T-helper 2 cell treated with Interferon-gamma antibody and Interleukin-4, amounts not matched to agents 5 μg/mL and 100 μg/mL, for 36 hours (primary cell): ENCODE data around the gene GLUD1.
"Not testable (repeated sequence)": the region's sequence is repeated elsewhere in the genome, so short reads cannot be mapped to it uniquely, and the experiment has no call there.

Source experiments
- DNase-seq: peaks from one replicate; pipeline ENCODE4 v3.0.0; 2021; ENCODE audit warnings: low spot score
- H3K27ac Mint-ChIP-seq: one replicate; pipeline ENCODE4 v1.8.0; 2021; ENCODE audit warnings: mild to moderate bottlenecking, mixed read lengths
- H3K27me3 Mint-ChIP-seq: one replicate; pipeline ENCODE4 v1.8.0; 2021; ENCODE audit warnings: low read depth, mixed read lengths
- H3K36me3 Mint-ChIP-seq: one replicate; pipeline ENCODE4 v1.8.0; 2021; ENCODE audit warnings: low read depth, mixed read lengths
- H3K4me1 Mint-ChIP-seq: one replicate; pipeline ENCODE4 v1.8.0; 2021; ENCODE audit warnings: low read depth, mixed read lengths
- H3K4me3 Mint-ChIP-seq: one replicate; pipeline ENCODE4 v1.8.0; 2022; ENCODE audit warnings: mild to moderate bottlenecking, moderate library complexity, mixed read lengths
- H3K9me3 Mint-ChIP-seq: one replicate; pipeline ENCODE4 v1.8.0; 2021; ENCODE audit warnings: mixed read lengths

GLUD1 gene

DNA sequence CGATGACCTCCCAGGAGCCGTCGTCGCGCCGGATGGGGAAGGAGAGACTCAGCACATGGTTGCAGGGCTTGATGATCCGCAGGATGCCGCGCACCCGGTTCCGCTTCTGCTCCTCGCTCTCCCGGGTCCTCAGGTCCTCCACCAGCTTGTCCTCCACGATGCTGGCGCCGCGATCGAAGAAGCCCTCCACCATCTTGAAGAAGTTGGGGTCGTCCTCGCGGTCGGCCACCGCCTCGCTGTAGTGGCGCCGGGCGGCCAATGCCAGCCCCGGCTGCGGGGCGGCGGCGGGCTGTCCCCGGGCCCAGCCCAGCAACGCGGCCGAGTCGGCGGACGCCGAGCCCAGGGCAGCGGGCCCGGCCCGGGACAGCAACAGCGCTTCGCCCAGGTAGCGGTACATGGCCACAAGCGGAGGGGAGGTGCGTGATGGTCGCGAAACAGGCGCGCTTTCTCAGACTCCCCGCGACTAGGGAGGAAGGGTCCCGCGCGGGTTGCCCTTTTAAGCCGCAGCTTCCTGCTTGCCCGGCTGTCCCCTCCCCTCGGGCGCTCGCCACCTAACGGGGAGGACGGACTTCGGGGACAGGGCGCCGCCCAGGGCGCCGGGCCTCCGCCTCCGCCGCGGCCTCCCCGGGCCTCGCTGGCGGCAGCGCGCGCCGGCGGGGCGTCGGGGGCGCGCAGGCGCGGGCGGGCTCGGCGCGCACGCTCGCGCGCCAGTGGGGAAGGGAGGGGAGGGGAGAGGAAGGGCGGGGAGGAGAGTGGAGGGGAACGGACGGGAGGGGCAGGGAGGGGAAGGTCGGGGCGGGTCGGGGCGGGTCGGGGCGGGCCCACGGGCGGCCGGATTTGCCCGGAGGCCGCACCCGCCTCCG is at the start of gene GLUD1, which contains the start of gene SHLD2:
Gene GLUD1, minus strand, starts transcription at position 471 of the 863 bp plus-strand sequence. Its CDS starts 74 bp downstream, at position 397.
Gene SHLD2, plus strand, starts transcription at position 834 of the 863 bp plus-strand sequence. CDS start 56,149 bp downstream, outside the sequence.
- peaks cover 42% of the 10 kb centered on the region for H3K4me1 Mint-ChIP-seq
- peaks cover 22% of the 10 kb centered on the region for H3K36me3 Mint-ChIP-seq
- peak within 1 kb of the TSS; percentile 98 for H3K4me3 Mint-ChIP-seq
- no peaks in the 10 kb centered on the region for H3K27me3 Mint-ChIP-seq
- no peaks in the 10 kb centered on the region for H3K9me3 Mint-ChIP-seq
- H3K27ac Mint-ChIP-seq: peak within 1 kb of the TSS; percentile 97
- DNase-seq: peak; percentile 93

DNA sequence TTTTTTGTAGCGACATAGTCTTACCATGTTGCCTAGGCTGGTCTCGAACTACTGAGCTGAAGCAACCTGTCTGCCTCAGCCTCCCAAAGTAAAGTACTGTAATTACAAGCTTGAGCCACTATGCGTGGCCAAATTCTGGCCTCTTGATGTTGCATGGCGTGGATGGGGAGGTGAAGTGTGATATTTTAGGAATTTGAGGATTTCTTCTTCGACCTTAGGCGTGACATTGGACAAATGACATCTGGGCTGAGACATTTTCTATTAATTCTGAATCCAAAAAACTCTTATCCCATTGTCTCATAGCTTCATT is 48.4 kb upstream of the GLUD1 start:
- not testable (repeated sequence) for H3K27ac Mint-ChIP-seq, H3K9me3 Mint-ChIP-seq, H3K27me3 Mint-ChIP-seq, DNase-seq, H3K4me1 Mint-ChIP-seq, H3K4me3 Mint-ChIP-seq, H3K36me3 Mint-ChIP-seq

DNA sequence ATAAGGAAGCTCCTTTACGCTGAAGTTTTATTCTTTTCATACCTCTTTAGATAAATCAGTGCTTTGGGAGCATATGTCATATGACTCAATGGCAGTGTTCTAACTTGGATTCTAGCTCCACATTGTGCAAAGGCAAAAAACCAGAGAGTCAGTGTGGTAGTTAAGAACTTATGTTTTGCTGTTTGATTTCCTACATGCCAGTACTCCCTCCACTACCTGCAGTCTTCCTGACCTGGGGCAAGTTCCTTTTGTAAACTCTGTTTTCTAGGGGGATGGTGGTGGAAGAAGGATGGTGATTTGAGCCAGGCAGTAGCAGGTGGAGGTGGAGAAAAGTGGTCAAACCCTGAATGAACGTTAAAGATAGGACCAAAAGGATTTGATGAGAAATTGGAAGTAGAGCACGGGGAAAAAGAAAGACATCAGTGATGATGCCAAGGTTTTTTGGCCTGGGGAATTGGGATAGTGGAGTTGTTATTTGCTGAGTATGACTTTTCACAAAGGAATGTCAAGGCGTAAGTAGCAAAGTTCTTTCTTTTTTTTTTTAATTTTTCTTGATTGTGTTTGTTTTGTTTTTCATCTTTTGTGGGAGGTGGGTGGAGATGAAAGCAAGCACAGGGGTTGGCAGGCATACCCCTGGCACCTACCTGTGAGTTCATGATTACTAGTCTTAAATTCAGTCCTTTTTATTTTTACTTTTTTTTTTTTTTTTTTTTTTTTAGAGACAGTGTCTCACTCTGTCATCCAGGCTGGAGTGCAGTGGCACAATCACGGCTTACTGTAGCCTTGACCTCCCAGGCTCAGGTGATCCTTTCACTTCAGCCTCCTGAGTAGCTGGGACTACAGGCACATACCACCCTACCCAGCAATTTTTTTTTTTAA is 47.8 kb upstream of the GLUD1 start:
- H3K36me3 Mint-ChIP-seq, H3K9me3 Mint-ChIP-seq, H3K27me3 Mint-ChIP-seq, H3K27ac Mint-ChIP-seq, DNase-seq, H3K4me1 Mint-ChIP-seq, H3K4me3 Mint-ChIP-seq: not testable (repeated sequence)

DNA sequence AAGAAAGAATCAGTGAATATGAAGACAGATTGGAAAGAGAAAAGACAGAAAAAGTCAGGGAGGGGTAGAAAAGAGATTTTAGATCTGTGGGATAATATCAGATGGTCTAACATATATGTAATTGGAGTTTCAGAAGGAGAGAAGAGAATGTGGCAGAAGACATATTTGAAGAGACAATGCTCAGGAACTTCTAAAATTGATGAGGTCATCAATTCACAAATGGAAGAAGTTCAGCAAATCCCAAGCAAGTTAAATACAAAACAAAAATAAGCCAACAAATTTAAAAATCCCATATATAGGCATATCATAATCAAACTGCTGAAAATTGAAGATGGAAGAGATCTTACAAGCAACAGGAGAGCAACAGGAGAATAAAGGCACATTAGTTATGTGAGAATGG is 42.8 kb upstream of the GLUD1 start:
- H3K27ac Mint-ChIP-seq, H3K4me1 Mint-ChIP-seq, DNase-seq, H3K4me3 Mint-ChIP-seq, H3K27me3 Mint-ChIP-seq: not testable (repeated sequence)
- peaks cover 21% of the 10 kb centered on the region for H3K9me3 Mint-ChIP-seq
- H3K36me3 Mint-ChIP-seq: peaks cover 28% of the 10 kb centered on the region

DNA sequence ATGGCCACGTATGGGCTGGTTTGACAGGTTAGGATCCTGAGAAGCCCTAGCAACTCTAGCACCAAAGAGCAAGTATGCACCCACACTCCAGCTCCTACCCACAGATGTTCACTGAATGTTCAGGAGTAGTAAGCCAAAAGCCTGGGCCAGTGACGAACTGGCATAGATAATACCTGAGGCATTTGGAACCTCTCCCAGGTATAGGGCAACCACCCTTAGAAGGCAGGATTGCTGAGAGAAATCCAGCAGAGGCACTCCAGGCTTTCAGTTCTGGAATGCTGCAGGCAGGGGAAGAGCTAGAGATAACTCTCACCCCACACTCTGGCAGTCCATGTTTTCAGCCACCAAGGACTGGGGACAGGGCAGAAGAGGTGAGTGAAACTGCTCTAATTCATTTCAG is 39.8 kb upstream of the GLUD1 start:
- H3K27me3 Mint-ChIP-seq, H3K4me3 Mint-ChIP-seq: not testable (repeated sequence)

DNA sequence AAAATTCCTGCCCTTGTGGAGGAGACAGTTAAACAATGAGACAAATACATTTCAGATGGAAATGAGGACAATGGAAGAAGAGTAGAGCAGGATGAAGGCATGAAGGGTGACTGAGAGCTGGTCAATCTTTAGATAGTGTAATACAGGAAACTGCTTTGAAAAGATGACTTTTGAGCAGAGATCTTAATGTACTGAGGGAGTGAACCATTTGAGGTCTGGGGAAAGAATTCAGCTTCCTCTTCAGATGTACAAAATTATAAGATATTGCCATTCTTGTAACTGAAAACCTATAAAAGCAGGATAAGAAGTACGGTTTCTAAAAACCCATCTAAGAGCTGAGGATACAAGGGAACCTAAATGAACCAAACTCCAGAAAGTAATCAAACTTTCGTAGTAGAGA is 39.3 kb upstream of the GLUD1 start:
- Mint-ChIP-seq H3K9me3 (peaks cover 19% of the 10 kb centered on the region), H3K36me3 (peaks cover 29% of the 10 kb centered on the region)
- not testable (repeated sequence) for H3K4me3 Mint-ChIP-seq, H3K4me1 Mint-ChIP-seq, H3K27me3 Mint-ChIP-seq, H3K27ac Mint-ChIP-seq, DNase-seq

More for the DNA sequence above, 39.8 kb upstream of the GLUD1 start:
- H3K27ac Mint-ChIP-seq, DNase-seq, H3K4me1 Mint-ChIP-seq: not testable (repeated sequence)
- peaks cover 21% of the 10 kb centered on the region for H3K9me3 Mint-ChIP-seq
- peaks cover 29% of the 10 kb centered on the region for H3K36me3 Mint-ChIP-seq

DNA sequence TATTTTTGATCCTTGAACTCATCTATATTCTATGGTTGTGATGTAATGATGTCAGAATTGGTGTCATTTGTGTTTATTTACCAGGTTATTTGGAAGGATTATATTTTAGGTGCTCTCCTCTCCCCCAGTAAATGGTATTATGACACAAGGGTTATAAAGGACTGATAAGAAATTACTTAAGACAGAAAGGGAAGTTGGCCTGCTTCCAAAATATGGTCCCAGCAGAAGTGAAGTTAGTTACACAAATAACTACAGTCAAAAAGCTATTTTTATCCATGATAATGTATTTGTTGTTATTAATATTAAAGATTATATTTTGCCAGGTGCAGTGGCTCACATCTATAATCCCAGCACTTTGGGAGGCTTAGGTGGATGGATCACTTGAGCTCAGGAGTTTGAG is 37.5 kb upstream of the GLUD1 start:
- H3K4me1 Mint-ChIP-seq, H3K27me3 Mint-ChIP-seq, DNase-seq, H3K4me3 Mint-ChIP-seq, H3K27ac Mint-ChIP-seq: not testable (repeated sequence)
- peaks cover 23% of the 10 kb centered on the region for H3K36me3 Mint-ChIP-seq
- H3K9me3 Mint-ChIP-seq: peaks cover 10% of the 10 kb centered on the region

DNA sequence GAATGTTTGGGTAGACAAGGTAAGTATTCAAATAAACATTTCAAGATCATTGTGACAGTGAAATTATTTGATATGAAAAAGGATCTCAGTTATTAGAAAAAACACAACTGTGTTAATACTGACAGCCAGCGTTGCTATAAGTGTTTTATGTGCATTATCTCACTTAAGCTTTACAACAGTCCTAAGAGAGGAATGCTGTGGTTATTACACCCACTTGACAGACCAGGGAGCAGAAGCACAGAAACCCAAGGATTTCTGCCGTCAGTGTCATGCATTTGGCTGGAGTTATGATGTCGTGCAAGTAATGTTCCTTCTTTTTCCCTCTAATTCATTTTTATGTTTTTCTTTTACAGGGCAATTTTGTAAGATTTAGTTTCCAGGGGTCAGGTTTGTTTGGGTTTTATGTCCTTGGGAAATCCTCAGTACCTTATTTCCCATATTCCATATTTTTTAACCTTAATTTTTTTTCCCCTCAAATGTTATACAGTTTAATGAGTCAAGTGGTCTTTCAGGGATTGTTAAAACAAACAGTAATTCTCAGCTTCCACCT is 33.0 kb upstream of the GLUD1 start:
- not testable (repeated sequence) for H3K27me3 Mint-ChIP-seq, DNase-seq, H3K4me1 Mint-ChIP-seq, H3K27ac Mint-ChIP-seq, H3K36me3 Mint-ChIP-seq, H3K9me3 Mint-ChIP-seq, H3K4me3 Mint-ChIP-seq

DNA sequence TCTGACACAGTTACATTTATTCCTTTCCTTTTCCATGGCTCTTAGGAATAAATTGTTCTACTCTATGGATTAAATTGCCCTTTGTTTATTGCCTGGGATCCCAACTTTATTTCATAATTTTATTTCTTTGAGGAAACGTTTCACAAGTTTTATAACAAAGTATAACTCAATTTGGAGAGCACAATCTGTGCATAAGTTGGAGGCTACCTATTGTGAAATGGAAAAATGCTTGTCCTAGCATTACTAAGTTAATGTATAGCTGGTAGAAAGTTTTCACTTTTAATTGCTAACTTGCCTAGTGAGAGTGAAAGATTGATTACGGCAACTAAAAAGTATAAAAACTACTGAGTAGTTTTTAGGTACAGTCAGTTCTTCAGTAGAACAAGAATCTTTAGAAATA is 32.4 kb upstream of the GLUD1 start:
- not testable (repeated sequence) for H3K9me3 Mint-ChIP-seq, H3K4me3 Mint-ChIP-seq, H3K27ac Mint-ChIP-seq, DNase-seq, H3K4me1 Mint-ChIP-seq, H3K27me3 Mint-ChIP-seq, H3K36me3 Mint-ChIP-seq

DNA sequence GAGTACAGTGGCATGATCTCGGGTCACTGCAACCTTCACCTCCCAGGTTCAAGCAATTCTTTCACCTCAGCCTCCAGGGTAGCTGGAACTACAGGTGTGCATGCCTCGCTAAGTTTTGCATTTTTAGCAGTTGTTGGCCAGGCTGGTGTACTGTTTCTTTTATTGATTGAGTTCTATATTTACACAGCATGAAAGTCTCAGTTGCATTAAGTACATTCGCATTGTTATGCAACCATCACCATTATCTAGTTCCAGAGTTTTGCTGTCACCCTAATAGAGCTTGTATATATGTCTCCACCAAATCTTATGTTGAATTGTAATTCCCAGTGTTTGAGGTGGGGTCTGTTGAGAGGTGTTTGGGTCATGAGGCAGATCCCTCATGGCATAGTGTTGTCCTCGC is 28.7 kb upstream of the GLUD1 start:
- not testable (repeated sequence) for DNase-seq, H3K36me3 Mint-ChIP-seq, H3K27ac Mint-ChIP-seq

DNA sequence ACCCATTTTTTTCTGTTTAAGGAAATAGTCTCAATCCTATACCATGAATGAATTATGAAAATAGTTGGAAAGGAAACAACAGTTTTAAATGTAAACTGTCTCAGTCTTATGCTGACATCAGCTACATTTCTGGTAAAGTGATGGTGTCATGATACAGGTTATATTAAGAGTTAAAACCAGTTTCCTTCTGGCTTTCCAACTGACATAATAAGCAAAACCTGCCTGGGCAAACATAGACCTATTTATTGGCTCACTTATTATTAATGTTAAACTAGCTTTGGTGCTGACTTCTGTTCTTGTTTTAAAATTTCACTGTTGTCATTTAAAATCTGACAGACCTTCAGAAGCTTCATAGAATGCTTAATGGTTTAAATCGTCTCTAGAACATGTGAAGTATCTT is 24.4 kb upstream of the GLUD1 start:
- H3K9me3 Mint-ChIP-seq, H3K27me3 Mint-ChIP-seq, DNase-seq, H3K4me3 Mint-ChIP-seq, H3K4me1 Mint-ChIP-seq, H3K27ac Mint-ChIP-seq: not testable (repeated sequence)
- peaks cover 13% of the 10 kb centered on the region for H3K36me3 Mint-ChIP-seq

More for the DNA sequence above, 28.7 kb upstream of the GLUD1 start:
- H3K27me3 Mint-ChIP-seq, H3K4me3 Mint-ChIP-seq, H3K4me1 Mint-ChIP-seq, H3K9me3 Mint-ChIP-seq: not testable (repeated sequence)

DNA sequence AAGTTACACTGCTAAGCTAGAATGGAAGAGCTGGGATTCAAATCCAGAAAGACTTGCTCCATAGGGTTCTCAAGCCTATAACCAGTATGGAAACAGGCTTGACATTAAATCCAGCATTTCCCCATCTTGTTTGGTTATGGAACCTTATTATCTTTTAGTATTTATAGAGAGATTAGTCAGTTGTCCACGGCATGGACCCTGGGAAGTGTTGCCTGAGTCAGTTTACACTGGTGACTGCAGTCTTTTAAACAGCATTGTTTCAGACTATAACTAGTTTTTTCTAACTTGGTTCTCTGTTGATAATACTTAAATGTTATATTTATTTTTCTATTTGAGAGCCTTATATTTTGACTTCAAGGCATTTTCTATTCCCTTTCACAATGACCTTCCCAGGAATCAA is 23.5 kb upstream of the GLUD1 start:
- not testable (repeated sequence) for H3K27me3 Mint-ChIP-seq, H3K27ac Mint-ChIP-seq, DNase-seq, H3K9me3 Mint-ChIP-seq, H3K4me3 Mint-ChIP-seq, H3K4me1 Mint-ChIP-seq
- peaks cover 13% of the 10 kb centered on the region for H3K36me3 Mint-ChIP-seq

DNA sequence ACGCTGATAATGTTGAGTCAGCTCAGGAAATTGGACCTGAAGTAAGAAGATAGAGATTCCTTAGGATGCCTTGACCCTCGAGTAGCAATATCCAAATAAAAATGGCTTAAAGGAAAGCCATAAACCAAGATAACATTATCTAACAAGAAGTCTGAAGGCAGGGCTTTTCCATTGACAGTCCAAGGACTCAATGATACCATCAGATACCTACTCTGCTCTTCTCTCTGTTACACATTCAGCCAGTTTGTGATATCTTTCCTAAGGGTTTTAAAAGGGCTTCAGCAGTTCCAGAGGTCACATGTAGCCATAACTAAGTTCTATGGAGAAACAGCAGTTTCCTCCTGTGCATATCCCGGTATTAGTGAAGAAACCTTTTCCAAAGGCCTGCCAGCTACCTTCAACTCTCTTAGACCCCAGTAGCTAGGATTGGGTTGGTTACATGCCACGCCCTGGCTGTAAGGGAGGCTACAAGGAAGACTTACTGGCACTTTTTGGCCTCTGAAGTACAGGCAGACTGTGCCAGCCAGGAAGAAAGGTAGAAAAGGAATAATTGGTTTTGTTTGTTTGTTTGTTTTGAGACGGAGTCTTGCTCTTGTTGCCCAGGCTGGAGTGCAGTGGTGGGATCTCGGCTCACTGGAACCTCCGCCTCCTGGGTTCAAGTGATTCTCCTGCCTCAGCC is 10.9 kb upstream of the GLUD1 start:
- no peak for DNase-seq
- H3K36me3 Mint-ChIP-seq: peaks cover 50% of the 10 kb centered on the region
- no peaks in the 10 kb centered on the region for H3K9me3 Mint-ChIP-seq
- peaks cover 2% of the 10 kb centered on the region for H3K4me1 Mint-ChIP-seq
- no peak overlapping the region for H3K4me3 Mint-ChIP-seq
- H3K27ac Mint-ChIP-seq: no peak overlapping the region
- no peaks in the 10 kb centered on the region for H3K27me3 Mint-ChIP-seq

DNA sequence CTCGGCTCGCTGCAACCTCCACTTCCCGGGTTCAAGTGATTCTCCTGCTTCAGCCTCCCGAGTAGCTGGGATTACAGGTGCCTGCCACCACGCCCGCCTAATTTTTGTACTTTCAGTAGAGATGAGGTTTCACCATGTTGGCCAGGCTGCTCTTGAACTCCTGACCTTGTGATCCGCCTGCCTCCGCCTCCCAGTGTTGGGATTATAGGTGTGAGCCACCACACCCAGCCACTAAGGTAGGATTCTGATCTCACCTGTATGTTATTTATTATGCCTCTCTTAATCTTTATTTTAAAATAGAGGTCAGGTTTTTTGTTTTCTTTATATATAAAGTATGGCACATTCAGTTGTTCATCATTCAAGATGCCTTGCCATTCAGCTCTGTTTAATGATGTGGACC is 10.1 kb upstream of the GLUD1 start:
- not testable (repeated sequence) for H3K9me3 Mint-ChIP-seq, H3K27ac Mint-ChIP-seq, DNase-seq, H3K4me1 Mint-ChIP-seq, H3K4me3 Mint-ChIP-seq, H3K27me3 Mint-ChIP-seq
- peaks cover 54% of the 10 kb centered on the region for H3K36me3 Mint-ChIP-seq
